H4 (cell line): ENCODE results near the gene CRB3. TPM values are rescaled to one million over a fixed set of nuclear protein-coding genes. Genes with fewer than 3 reads are reported as not detected.

Experiments used
- DNase-seq: peaks from one replicate; pipeline ENCODE4 v3.0.0-alpha.2; 2015; ENCODE audit warnings: low spot score
- total RNA-seq: library from RNA; depleted of rRNA; stranded (reverse); fragments of >200 nt; shearing (Covaris generic); gene quantifications from 2 replicates; pipeline ENCODE4 v1.2.3, GENCODE V29; 2014

Gene CRB3
- total RNA-seq, 1 experiment from 2014 or later, result not detected

GRCh38 chr19:6433165-6433564, 30.9 kb upstream of the CRB3 start:
- no peak for DNase-seq

- DNase-seq, result no peak
Observed at GRCh38 chr19:6433663-6434062, 30.4 kb upstream of the CRB3 start, which contains the start of gene SLC25A41. TSS of gene SLC25A41 (minus strand) at chr19:6433763. CDS start at chr19:6433693, 70 bp downstream.

DNA sequence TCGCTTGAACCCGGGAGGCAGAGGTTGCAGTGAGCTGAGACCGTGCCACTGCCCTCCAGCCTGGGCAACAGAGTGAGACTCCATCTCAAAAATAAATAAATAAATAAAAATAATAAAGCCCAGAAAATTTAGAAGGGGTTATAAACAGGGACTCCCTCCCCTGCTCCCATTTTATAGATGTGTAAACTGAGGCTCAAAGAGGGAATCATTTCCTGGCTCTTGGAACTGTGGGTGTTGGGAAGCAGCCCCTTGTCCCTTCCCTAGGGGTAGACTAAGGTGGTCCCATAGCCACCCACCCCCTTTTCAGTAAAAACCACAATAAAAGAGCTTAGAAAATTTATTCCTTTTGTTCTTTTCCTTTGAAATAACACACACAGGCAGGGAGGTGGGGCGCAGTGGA, 24.3 kb upstream of the CRB3 start:
- DNase-seq, result no peak

- DNase-seq, result no peak
Observed at GRCh38 chr19:6440905-6441304, 23.2 kb upstream of the CRB3 start.

GRCh38 chr19:6442087-6442688, 21.9 kb upstream of the CRB3 start:
- DNase-seq, result no peak

DNA sequence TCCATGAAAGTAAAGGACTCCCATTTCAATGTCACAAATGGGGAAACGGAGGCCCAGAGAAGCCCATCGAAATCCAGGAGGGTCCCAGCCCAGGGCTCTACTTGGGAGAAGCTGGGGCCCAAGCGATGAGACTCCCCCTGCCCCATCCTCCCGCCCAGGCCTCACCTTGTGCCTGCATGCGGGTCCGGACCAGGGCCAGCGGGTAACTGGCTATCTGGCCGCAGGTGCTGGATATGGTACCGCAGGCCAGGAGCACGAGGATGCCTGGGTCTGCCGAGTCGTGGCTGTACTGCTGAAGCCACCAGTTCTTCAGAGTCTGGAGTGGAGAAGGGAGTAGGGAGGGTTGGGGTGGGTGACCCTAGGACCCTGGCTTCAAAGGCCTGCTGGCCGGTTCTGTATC, 20.1 kb upstream of the CRB3 start:
- DNase-seq, result no peak

GRCh38 chr19:6446452-6446851, 17.6 kb upstream of the CRB3 start:
- DNase-seq, result no peak

- no peak for DNase-seq
Observed at GRCh38 chr19:6448045-6448444, 16.0 kb upstream of the CRB3 start.

DNA sequence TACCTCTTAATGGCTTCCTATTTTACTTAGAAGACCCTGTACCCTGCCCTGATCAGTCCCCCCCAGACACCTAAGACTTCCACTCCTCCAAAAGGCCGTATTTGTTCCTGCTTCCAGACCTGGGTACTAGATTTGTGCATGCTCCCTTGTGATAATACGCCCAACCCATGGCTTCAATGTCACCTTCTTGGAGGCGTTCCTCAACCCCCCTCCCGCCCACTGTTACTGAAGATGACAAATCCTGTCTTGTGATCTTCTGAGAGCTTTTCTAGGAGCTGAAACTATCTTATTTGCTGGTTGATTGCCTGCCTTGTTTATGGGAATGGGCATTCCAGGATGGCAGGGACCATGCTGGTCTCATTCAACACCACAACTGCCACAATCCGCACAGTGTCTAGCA, 13.9 kb upstream of the CRB3 start:
- no peak for DNase-seq

DNA sequence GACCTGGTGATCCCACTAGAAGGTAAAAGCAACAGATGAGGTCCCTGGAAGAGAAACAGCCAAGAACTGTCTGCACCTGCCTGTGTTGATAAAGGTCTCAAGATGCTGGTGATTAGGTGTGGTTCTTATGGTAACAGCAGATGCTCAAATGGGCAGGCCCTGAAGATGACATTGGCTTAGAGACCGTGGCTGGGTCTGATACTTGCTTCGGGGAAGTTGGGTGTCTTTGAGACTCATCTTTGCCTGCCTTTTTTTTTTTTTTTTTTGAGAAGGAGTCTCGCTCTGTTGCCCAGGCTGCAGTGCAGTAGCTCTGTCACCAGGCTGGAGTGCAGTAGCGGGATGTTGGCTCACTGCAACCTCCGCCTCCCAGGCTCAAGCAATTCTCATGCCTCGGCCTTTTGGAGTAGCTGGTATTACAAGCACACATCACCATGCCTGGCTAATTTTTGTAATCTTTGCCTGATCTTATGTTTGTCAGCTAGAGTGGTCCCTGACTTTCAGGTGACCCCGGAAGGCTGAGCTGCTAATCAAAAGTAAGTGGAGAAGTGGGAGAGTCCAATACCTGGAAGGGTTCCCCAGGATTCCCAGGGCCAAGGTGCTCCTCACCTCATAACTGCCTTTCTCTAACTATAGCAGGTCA, 12.4 kb upstream of the CRB3 start:
- DNase-seq, result no peak

DNA sequence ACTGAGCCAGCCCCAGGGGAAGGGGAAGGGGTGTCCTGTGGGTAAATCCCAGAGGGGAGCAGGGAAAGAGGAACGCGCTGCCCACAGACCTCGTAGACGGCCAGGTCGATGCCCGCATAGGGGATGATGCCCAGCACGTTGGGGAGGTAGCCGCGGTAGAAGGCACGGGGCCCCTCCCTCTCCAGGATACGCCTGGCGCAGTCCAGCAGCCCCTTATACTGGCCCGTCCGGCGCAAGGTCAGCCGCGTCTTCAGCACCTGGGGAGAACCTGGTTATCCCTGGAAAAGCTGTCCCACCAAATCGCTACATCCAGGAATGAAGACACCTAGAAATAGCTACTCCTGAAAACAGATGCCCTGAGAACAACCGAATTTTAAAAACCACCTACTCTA, 11.9 kb upstream of the CRB3 start:
- DNase-seq, result no peak

DNA sequence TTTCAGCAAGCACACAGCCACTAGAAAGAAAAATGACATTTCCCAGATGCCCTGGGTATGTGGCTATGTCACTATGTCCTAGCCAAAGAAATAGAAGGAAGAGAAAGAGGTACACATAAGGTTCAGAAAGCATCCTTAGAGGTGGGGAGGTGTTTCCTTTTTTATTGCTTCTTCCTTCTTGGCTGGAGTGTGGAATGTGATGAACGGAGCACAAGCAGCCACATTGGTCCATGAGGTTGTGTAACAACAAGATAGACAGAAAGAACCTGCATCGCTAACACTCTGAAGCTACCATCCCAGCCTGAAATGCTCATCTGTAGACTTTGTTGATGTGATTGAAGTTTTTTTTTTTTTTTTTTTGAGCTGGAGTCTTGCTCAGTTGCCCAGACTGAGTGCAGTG, 11.2 kb upstream of the CRB3 start:
- no peak for DNase-seq

DNA sequence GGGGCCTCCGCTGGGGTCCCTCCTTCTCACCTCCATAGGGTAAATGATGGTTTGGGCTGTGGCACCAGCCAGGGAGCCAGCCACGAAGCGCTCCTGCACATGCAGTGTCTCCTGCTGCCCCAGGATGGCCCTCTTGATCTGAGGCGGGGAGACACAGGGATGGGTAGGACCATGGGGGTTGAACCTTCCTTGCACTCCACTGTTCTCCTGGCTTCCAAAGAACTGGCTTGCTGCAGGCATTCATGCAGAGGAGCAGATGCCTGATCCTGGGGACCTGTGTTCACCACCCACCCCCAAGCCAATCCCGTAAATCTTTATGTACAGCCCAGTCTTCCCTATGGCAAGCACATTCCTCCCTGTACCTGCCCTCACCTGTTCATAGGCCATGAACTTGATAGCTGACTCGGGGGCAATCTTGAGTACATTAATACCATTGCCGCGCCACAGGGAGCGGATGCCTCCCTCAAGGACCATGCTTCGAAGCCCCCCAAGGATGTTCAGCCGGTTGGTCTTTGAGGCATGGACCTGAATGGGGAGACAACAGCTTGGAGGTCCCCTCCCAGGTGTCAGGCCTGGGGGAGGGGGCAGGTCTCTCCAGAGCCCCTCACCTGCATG, 10.0 kb upstream of the CRB3 start:
- no peak for DNase-seq

GRCh38 chr19:6455924-6456323, 8.1 kb upstream of the CRB3 start:
- DNase-seq, result no peak

GRCh38 chr19:6457958-6458694, 5.9 kb upstream of the CRB3 start:
- DNase-seq, result no peak

DNA sequence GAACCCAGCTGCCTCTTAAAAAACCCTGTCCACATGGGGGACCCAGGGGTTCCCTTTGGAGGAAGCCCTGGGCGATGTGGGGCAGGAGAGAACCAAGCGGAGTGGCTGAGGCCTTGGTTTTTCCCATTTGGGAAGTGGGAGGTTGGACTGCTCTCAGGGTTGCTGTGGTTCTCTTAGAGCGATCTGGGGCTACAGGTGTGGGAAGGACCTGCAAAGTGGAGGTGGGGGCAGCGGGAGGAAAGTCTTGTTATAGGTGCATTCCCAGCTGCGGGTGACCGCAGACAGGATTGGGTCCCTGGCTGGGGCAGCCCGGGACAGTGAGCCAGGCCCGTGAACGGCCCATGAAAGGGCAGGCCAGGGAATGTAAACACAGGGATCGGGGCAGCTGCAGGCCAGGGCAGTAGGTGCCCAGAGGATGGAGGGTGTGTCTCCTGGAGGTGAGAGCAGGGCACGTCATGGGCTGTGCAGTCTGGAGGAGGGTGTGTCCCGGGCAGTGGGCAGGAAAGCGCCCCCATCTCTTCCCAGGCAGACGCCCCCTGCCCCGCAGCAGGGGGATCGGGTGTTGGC, 5.3 kb upstream of the CRB3 start:
- DNase-seq, result no peak

DNA sequence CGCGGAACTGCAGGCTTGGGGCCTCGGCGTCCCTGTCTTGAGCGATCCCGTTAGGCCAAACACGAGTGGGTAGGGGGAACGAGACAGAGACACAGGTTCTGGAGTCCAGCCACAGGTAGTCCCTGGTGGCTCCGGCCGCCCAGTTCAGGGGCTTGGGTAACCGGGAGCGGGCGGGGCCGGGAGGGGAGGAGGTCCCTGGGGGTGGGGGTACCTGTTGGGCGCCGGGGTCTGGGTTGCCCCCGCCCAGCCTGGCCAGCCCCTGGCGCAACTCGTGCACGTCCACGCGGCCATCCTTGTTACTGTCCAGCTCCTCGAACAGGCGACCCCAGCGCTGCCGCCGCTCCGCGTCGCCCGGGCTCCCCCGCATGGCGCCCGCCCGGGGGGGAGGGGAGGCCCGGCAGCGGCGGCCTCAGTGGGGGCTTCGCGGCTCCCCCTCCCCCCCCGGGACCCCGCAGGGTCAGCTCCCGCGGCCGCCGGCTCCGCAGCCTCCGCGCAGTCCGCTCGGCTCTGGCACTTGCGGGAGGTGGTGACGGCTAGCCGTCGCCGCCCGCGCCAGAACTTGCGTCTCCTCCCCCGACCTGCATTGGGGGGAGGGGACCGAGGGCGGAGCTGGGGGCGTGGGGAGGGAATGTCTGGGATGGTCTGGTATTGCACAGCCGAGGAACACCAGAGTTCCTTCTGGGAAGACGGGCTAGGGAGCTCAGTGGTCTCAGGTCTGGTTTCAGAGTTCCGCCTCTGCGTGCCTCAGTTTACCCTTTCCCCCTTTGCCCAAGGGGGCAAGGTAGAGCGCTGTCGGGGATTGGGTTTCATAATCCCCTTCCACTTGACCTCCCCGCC, 4.6 kb upstream of the CRB3 start, which contains the start of gene SLC25A23:
Gene SLC25A23 (minus strand): TSS at position 531 of the 837 bp plus-strand sequence. CDS start 164 bp downstream, at position 367.
- DNase-seq, result peak; percentile 53

- peak; percentile 92 for DNase-seq
Observed at GRCh38 chr19:6460099-6460884, 3.8 kb upstream of the CRB3 start.

DNA sequence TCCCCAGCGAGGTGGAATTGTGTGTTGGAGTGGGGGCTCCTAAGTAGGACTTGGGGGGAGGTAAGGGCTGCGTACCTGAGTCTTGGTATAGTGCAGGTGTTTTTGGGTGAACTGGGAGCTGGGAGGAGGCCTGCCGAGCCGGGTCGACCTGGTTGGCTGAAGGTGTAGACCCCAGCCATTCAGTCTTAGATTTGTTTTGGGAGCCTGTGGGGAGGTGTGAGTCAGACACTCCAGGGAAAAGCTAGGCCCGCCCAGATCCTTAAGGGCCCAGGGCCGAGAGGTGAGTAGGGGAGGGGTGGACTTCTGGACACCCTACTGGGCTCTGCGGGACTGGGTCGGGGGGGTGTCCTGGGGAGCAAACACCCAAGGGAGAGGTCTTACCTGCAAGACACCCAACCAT, 935 bp downstream of the CRB3 start:
- no peak for DNase-seq

DNA sequence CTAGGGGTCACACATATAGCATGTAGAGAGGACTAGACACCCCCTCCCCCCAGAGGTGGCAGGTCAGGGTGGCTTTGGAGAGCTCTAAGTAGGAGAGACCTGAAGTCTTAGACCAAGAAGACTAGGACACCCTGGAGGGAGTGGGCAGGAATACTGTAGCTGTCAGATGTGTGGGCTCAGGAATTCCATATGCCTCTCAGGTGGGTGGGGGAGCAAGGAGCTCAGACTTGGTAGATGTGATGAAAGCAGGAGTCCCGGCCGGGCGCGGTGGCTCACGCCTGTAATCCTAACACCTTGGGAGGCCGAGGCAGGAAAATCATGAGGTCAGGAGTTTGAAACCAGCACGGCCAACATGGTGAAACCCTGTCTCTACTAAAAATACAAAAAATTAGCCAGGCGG, 1.6 kb downstream of the CRB3 start:
- DNase-seq, result no peak
